HL-60/S4 treated with phorbol 12-myristate 13-acetate at 8.2 ng/mL for 4 days and 3 days (cell line): Measurements from ENCODE around the gene CNDP2.

ENCODE experiments used
- in situ Hi-C: fragments of 300-500 bp; cut with MboI; formaldehyde crosslinking; loops from 2 replicates; pipeline ENCODE4 v1.15.0; 2022; ENCODE audit warnings: low sequenced_read_pairs

The CNDP2 gene

DNA sequence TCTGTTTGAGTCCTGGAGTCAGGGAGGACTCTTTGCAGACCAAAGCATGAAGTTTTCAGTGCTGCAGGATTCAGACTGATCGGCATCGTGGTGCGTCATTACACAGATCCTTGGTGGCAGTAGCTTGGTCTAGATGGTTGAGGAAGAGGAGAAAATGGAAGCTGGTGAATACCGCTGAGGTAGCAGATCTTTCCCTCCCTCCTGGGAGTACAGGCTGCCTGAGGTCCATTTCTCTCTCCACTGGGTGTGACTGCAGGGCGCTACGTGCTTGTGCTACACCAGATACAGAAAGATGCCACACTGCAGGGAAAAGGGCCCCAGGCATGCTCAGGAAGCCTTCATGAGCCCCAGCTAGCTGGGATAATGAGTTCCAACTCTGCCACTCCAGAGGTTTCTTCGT, 34.9 kb downstream of the CNDP2 start:
- in situ Hi-C loops = loop anchor here (25.0 kb wide), 1 partner anchor 344 kb away; no protein-coding TSS in a partner anchor

DNA sequence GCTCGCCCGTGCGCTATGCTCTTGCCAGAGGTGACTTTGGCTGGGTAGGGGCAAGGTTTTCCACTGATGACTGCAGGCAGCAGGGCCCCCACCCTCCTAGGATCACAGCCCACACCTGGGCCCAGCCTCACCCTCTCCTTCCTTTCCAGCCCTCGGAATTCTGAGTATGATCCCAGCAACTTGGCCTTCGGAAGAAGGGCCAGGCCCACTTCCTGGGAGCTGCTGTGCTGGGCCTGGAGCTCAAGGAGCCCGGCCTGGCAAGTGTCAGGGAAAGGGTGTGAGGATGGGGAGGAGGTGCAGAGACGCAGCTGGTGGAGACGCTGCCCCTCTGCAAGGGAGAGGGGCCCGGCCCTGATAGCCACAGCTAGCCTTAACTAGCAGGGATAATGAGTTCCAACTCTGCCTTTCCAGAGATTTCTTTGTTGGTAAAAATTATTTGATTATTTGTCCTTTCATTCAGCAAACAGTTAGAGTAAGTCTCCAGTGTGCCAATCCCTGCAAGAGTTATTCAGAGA, 36.4 kb downstream of the CNDP2 start:
- in situ Hi-C loops = loop anchor here (25.0 kb wide), 1 partner anchor 345 kb away; no protein-coding TSS in a partner anchor

DNA sequence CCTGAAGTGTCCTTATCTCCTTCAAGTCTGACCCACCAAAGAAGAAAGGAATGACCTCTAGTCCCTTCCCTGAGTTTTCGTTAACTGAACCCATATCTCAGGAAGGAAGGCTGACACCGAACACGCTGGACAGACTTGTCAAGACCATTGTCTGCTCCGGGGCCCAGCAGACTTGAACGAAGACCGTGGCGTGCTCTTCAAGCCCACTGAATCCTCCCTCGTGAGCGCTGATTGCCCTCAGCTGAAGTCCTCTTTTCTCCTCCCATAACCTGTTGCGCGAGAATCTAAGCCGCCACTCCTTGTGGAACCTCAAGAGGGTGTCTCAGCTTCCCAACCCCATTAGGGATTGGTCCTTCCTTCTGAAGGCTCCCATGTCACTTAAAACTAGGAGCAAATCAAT, 37.5 kb downstream of the CNDP2 start:
- in situ Hi-C loops = loop anchor here (25.0 kb wide), 1 partner anchor 346 kb away; no protein-coding TSS in a partner anchor

DNA sequence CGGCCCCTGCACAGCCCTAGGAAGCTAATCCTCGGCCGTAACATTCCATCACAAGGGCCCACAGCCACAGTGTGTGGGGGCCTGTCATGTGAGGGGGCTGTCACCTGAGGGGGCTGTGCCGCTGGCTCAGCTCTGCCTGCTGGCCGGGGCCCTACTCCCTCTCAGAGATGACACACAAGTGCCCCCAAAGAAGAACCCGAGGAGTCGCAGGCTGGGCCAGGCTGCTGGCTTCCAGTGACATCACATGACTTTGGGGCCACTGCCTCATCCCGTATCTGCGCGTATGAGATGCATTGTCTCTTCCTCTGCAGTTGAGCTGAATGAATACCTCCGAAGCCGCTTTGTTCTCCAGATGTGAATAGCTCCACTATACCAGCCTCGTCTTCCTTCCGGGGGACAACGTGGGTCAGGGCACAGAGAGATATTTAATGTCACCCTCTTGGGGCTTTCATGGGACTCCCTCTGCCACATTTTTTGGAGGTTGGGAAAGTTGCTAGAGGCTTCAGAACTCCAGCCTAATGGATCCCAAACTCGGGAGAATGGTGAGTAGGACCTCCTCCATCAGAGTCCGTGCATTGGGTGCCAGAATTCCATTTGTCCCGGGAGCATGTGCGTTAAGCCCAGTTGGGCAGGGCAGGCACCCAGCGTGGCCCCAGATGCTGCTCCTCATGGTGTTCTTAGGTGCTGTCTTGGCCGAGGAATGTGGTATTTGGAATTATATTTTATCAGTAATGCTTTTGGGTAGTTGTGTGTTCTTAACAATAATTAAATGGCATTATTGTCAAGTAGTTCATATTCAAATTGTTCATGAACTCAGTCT, 38.2 kb downstream of the CNDP2 start, which contains the start of gene CNDP1:
CNDP1 (plus strand) TSS at position 351 of the 820 bp plus-strand sequence; CDS start at position 519, 168 bp downstream.
- in situ Hi-C loops = loop anchor here (25.0 kb wide), 1 partner anchor 347 kb away; no protein-coding TSS in a partner anchor

DNA sequence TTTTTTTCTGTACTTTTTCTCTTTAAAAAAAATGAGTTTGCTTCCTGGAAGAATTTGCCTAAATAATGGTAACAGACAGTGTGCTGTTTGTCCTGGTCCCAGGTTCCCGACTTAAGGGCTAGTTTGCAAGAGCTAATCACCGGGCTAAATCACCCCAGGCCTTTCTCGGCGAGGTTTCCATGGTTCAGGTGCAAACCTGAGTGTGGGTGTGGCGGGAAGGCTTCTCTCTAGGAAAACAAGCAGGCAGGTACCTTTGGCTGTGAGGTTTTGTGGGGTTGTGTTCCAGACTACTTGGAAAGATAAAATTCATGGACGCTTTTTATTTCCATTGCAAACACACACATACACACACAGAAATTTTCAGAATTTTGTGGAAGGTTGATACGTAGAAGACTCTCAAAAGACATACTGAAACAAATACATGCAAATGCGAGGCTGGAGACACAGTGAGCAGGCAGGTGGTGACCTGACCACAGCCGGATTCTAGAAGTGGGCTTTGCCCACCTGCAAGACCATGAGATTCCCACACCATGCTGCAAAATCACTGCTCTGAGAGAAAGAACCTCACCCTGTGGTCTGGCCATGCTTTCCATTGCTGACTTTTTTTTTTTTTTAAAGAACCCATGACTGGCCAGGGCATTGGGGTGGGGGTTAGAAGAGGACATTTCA, 39.0 kb downstream of the CNDP2 start:
- in situ Hi-C loops = loop anchor here (25.0 kb wide), 1 partner anchor 348 kb away; no protein-coding TSS in a partner anchor

DNA sequence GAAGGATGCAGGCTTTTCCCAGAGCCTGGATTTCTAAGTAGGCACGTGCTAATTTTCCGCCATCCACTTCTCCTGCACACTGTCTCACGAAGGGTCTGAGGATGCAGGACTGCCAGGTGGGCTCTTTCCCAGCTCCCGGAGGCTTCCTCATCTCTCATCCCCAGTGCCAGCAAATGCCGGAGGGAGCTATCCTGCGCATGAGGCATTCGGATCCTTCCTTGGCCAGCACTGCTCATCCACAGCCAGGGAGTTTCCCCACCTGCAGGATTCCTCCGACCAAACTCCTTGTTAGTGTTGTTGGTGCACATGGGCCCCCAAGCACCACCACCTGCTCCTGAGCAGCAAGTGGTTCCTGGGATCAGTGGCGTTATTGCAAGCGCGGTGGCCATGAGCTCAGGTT, 43.1 kb downstream of the CNDP2 start:
- in situ Hi-C loops = loop anchor here (25.0 kb wide), 1 partner anchor 352 kb away; no protein-coding TSS in a partner anchor

DNA sequence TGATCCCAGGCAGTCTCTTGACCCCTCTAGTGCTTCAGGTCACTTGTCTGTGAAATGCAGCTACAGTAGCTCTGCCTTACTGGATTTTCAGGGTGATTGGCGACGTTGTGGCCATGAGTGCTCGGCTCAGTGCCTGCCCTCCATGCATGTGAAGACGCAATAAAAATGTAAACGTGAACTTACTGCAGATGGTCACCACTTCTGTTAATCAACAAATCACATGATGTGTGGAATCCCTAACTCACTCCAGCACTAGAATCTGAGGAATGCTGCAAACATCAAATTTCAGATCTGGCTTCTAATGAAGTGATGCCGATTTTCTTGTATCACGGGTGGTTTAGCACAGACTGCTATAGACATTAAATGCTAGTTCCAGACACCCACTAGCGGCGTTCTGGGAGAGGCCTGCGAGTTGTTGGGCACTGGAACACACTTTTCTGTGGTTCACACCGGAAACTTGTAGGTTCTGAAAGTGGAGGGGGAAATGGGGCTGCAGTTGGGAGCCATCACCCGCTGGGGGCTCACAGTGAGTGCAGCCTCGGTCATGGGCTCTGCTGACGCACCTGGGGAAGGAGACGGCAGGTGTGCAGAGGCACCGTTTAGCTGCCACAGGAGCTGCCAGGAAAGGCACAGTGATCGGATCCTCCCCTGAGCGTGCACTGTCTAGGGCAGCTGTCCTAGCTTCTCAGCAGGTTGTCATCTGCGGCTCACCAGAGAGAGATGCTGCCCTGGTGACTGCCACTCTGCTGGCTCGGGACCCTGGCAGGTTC, 44.7 kb downstream of the CNDP2 start:
- in situ Hi-C loops = loop anchor here (25.0 kb wide), 1 partner anchor 354 kb away; no protein-coding TSS in a partner anchor

DNA sequence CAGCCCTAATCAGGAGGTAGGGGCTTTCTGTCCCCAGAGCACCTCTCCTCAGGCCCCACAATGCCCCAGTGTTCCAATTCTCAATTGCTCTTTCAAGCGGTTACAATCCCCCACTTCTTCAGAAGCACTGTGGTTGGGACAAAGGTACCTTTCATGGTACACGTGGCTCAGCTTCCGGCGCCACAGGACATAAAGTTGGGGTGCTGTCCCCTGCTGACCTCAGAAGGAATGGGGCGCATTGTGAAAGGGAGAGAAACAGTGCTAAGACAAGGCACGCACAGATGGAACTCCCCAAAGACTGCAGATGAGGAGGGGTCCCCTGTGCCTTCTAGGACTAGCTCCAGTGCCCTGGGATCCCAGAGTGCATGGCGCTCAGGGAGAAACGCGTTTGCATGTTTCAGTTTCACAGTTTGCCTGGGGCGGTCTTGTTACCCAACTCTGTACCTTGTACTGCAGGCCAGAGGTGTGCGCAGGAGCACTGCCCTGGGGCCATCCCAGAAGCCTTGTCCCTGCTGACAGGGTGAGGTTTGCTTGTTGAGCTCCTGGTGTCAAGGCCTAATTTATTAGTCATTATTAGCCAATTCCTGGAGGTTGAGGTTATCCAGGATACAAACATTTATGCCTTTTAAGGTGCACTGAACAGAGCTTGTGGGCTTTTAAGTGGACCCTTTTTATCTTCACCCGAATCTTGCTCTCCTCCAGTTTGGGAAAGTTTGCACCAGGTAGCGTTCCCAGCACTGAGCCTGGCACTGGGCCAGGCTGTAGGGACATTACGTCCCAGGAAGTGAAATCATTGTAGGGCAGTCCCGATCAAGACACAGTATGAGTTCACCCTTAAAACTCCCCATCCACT, 45.8 kb downstream of the CNDP2 start:
- in situ Hi-C loops = loop anchor here (25.0 kb wide), 1 partner anchor 355 kb away; no protein-coding TSS in a partner anchor

DNA sequence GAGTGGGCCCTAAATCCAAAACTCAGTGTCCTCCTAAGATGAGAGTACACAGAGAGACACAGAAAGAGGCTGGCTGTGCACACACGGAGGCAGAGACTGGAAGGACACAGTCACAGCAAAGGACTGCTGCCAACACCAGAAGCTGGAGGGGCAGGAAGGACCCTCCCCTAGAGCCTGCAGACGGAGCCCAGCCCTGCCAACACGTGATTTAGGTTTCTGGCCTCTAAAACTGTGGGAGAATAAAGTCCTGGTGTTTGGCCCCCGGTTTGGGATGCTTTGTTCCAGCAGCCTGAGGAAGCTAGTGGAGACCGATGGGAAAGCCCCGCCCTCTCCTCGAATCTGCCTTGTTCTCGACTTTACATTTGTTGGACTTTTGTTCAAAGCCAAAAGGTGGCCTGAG, 48.7 kb downstream of the CNDP2 start:
- in situ Hi-C loops = loop anchor here (25.0 kb wide), 1 partner anchor 358 kb away; no protein-coding TSS in a partner anchor

DNA sequence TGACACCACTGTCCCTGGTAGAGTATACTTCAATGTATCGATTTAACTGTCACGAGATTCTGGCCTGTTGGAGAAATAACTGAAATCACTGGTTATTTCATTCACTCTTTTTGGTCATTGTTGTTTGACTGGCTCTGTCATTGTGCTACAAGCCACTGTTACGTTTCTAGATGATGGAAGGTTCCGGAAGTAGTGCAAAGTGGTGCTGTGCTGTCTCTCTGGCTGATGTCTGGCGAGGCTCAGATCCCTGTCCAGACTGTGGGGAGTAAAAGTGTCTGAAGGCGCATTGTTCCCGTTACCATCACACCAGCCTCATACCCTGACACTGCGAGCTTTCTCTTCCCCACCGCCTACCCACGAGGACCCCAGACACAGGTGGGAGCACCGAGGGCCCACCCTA, 49.8 kb downstream of the CNDP2 start:
- in situ Hi-C loops = loop anchor here (25.0 kb wide), 1 partner anchor 359 kb away; no protein-coding TSS in a partner anchor

DNA sequence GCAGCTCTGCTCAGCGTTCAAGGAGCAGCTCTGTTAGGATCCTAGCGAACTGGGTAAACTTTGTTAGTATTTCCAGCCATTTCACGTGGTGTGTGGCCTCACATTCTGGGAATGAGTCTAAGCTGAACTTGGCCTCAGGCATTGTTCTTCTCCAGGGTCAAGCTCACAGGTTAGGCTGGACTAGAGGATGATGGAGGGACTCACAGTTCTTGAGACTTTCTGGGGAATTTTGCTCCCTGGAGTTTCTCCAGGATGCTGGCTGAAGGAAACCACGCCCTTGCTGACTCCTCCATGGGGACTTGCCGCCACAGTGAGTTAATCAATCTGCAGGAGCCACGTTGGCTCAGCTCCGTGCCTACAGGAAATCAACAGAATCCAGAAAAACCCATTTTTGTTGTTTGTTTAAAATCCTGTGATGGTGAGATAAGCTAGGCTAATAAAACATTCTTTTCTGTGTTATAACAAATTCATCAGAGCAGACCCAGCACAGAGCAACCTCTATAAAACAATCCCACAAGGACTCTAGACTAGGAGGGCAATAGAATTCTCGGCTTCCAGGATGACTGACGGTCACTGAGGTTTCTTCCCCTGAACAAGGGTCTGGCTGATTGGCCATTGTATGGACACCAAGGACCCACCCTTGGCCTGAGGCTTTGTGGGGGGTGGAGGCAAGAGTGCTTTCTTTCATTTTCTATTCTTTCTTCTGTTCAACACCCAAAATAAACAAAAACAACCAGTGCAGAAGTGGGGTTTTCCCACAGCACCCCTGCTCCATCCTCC, 50.8 kb downstream of the CNDP2 start:
- in situ Hi-C loops = loop anchor here (25.0 kb wide), 1 partner anchor 360 kb away; no protein-coding TSS in a partner anchor

DNA sequence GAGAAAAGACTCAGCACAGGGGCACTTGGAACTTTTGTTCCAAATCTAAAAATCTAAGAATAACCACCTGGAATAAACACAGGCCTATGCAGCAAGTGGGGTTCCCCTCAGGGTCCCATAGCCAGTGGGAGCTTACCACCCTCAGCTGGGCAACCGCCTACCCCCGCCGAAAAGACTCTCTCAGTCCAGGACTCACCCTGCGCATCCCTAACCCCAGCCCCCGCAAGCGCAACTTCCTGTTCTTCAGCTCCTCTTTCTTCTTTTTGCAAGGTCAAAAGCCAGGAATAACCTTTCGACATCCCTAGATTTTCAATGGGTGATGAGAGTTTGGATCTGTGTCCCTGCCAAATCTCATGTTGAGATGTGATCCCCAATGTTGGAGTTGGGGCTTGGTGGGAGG, 51.7 kb downstream of the CNDP2 start:
- in situ Hi-C loops = loop anchor here (25.0 kb wide), 1 partner anchor 361 kb away; no protein-coding TSS in a partner anchor

DNA sequence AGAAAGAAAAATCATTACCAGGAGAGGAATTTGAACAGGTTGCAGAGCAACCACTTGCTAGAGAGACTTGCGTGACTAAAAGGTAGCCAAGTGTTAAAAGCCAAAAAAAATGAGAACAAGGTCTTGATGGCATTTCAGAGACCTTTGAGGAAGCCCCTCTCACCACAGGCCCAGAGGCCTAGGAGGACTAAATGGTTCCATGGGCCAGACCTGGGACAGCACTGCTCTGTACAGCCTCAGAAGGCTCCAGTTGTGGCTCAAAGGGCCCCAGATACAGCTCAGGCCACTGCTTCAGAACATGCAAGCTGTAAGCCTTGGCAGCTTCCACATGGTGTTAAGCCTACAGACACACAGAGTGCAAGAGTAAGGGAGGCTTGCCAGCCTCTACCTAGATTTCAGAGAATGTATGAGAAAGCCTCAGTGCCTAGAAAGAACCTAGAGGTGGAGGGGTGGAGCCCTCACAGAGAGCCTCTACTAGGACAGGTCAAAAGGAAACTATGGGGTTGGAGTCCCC, 53.5 kb downstream of the CNDP2 start:
- in situ Hi-C loops = loop anchor here (25.0 kb wide), 1 partner anchor 362 kb away; no protein-coding TSS in a partner anchor

DNA sequence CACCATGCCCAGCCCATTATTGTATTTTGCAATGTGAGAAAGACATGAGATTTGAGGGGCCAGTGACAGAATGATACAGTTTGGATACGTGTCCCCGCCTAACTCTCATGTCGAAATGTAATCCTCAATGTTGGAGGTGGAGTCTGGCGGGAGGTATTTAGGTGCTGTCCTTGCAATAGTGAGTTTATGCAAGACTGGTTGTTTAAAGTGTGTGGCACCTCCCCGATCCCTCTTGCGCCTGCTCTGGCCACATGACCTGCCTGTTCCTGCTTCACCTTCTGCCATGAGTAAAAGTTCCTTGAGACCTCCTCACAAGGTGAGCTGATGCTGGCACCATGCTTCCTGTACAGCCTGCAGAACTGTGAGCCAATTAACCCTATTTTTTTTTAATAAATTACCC, 54.7 kb downstream of the CNDP2 start:
- in situ Hi-C loops = no loop called here

DNA sequence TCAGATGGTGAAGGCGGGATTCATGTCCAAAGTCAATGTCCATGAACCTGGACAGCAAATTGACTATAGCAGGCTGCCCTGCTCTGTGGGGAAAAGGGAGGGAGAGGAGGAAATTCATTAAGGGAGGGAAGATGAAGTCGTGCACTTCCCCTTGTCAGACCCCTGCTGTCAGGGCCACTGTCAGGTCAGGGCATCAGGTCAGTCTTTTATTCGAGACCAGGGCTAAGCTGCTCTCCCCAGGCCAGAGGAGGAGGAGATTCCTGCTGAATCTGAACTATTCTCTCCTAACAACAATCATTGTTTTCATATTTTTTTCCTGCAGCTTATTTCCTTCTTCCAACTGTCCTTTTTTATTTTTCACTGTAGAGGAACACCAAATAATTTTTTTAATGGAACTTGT, 55.3 kb downstream of the CNDP2 start:
- in situ Hi-C loops = no loop called here

DNA sequence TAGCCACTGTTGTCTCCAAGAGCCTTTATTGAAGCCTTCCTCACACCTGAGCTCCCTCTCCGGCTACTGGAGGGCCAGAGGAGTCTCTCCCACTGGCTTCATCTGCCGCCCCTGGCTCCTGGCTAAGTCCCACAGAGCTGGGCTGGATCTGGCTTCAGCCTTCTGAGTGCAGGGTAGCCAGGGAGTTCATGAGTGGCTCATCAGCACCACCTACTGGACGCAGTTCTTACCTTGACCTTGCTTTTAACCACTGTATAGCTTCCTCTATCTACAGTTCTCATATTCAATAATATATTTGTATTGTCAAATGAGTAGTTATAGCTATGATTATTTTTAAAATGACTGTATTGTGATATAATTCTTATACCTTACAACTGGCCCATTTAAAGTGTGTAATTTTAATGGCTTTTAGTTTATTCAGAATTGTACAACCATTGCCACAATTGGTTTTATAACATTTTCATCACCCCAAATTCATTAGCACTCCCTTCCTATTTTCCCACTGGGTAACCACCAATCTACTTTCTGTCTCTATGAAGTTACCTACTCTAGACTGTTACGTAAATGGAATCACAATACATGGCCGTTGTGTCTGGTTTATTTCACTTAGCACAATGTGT, 55.9 kb downstream of the CNDP2 start:
- in situ Hi-C loops = no loop called here

DNA sequence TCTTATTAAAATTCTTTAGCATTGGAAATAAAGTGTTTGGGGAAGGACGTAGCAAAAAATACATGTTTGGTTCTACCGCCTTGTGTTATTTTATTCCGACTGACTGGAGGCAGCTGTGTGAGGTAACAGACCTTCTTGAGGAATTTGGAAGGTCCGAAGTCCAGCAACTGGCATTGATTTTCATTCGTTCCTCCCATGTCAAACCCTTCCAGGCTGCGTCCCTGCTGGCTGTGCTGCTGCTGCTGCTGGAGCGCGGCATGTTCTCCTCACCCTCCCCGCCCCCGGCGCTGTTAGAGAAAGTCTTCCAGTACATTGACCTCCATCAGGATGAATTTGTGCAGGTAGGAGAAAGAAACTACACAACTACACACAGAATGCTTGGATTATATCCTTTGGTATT, 60.0 kb downstream of the CNDP2 start:
- in situ Hi-C loops = no loop called here

DNA sequence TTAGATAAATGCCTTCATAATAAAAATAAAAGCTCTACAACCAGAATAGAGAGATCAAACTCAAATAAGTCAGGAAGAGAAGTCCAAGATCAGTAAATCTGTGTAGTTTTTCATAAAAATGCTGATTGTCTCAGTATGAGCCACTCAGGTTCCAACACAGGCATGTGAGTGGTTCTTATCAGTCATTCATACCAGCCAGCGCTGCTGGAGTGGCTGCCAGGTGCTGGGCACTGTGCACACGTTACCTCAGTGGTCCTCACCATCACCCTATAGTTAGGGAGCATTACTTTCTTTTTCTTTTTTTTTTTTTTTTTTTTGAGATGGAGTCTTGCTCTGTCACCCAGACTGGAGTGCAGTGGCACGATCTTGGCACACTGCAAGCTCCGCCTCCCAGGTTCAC, 61.9 kb downstream of the CNDP2 start:
- in situ Hi-C loops = no loop called here
